ENCODE data around the gene SAMMSON. TPM values are rescaled to one million over a fixed set of nuclear protein-coding genes. Genes with fewer than 3 reads are reported as not detected.

The SAMMSON gene
- total RNA-seq, 4 donors from 2014 or later, result not detected

DNA sequence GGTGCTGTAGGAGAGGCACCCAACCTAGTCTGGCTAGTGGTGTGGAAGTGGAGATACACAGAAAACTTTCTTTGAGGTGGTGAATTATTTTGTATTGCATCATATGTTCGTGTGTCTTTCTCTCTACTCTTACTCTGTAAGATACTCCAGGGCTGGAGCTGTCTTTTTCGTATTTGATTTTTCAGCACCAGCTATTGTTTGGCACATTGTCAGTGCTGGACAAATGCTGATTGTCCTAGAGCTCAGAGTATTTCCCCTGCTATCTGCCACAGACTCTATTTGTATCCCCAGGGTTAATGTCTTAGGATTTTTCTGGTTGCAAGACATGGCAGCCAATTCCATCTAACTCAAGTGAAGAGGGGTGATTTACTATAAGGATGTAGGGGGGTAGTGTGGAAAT, 110.5 kb downstream of the SAMMSON start:
- DNase-seq, result no peak
- no peak overlapping the region for H3K27ac ChIP-seq
- WGBS, 2 donors (ENCODE audit: low coverage in 1 of 2), result 60 to 63% methylated on average over 1 to 2 of the region's 2 CpGs

DNA sequence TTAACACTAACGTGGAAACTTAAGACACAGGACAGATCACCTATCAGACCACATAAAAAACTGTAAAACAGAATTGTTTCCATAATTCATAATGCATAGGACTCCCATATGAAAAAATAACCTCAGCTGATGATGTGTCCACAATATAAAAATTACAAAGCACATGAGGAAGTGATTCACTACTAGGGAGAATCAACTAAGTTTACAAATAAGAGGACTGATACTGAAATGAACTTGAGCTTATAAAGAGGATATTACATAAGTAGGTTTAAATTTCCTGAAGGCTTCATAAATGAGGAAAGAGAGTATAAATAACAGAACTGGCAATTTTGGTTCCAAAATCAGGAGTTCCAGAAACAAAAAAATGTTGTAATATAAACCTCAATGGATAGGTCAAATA, 111.9 kb downstream of the SAMMSON start:
- intact Hi-C loops (cut with DNase I; ENCODE audit: low total_unique reads) (no loop called here), in situ Hi-C loops (cut with MboI; ENCODE audit: low pct_ligation_motif_present in 1 of 4, low pct_unique_long_range_greater_than_20kb in 1 of 4, low sequenced_read_pairs in 3 of 4) (loop anchor here in 3 of 4 donors (25.0 kb wide), 1 partner anchor 251 kb away; no protein-coding TSS in a partner anchor)
- WGBS, 2 donors (ENCODE audit: low coverage in 1 of 2), result 67 to 76% methylated on average over 1 of the region's 1 CpG
- H3K4me3 ChIP-seq, result no peak overlapping the region
- no peaks in the 10 kb centered on the region for H3K9me3 ChIP-seq
- no peak for DNase-seq
- H3K4me1 ChIP-seq, result no peaks in the 10 kb centered on the region
- H3K36me3 ChIP-seq, result no peaks in the 10 kb centered on the region
- H3K27me3 ChIP-seq, result no peaks in the 10 kb centered on the region
- TF ChIP-seq, protein P1, sequence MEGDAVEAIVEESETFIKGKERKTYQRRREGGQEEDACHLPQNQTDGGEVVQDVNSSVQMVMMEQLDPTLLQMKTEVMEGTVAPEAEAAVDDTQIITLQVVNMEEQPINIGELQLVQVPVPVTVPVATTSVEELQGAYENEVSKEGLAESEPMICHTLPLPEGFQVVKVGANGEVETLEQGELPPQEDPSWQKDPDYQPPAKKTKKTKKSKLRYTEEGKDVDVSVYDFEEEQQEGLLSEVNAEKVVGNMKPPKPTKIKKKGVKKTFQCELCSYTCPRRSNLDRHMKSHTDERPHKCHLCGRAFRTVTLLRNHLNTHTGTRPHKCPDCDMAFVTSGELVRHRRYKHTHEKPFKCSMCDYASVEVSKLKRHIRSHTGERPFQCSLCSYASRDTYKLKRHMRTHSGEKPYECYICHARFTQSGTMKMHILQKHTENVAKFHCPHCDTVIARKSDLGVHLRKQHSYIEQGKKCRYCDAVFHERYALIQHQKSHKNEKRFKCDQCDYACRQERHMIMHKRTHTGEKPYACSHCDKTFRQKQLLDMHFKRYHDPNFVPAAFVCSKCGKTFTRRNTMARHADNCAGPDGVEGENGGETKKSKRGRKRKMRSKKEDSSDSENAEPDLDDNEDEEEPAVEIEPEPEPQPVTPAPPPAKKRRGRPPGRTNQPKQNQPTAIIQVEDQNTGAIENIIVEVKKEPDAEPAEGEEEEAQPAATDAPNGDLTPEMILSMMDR (IDR thresholded peaks at IDR 0.05), result no peak
- no peak for TF ChIP-seq EP300 (IDR thresholded peaks at IDR 0.05; ENCODE audit: low read depth)
- no peak for TF ChIP-seq POLR2AphosphoS5 (IDR thresholded peaks at IDR 0.05)
- TF ChIP-seq POLR2A (IDR thresholded peaks at IDR 0.05), result no peak
- no peak overlapping the region for H3K27ac ChIP-seq

More for the DNA sequence above, 110.5 kb downstream of the SAMMSON start:
- no peak overlapping the region for H3K4me3 ChIP-seq
- no peaks in the 10 kb centered on the region for H3K36me3 ChIP-seq
- H3K27me3 ChIP-seq, result no peaks in the 10 kb centered on the region
- TF ChIP-seq EP300 (IDR thresholded peaks at IDR 0.05; ENCODE audit: low read depth) (no peak), POLR2A (IDR thresholded peaks at IDR 0.05) (no peak), POLR2AphosphoS5 (IDR thresholded peaks at IDR 0.05) (no peak)
- TF ChIP-seq, protein P1 (IDR thresholded peaks at IDR 0.05), result no peak
- no peaks in the 10 kb centered on the region for H3K4me1 ChIP-seq
- in situ Hi-C loops (cut with MboI; ENCODE audit: low pct_ligation_motif_present in 1 of 4, low pct_unique_long_range_greater_than_20kb in 1 of 4, low sequenced_read_pairs in 3 of 4) (loop anchor here in 3 of 4 donors (25.0 kb wide), 1 partner anchor 252 kb away; no protein-coding TSS in a partner anchor), intact Hi-C loops (cut with DNase I; ENCODE audit: low total_unique reads) (no loop called here)
- no peaks in the 10 kb centered on the region for H3K9me3 ChIP-seq

DNA sequence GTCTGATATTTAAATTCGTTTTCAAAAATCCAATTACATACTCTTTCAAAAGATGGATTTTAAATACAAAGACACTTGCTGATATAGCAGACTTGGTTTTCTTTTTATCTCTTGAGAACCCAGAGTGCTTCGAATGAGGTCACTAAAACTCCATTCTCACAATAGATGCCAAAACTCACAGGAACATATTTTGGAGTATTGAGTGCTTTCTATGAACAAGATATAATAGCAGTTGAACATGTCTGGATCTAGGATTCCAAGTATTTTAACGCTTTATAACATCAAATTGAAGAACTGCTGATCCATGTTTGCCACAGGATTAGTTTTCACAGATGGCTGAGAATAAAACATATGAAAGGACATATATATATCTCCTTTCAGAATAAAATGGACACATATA, 113.2 kb downstream of the SAMMSON start:
- no peak for DNase-seq
- Histone ChIP-seq H3K4me3 (no peak overlapping the region), H3K27me3 (no peaks in the 10 kb centered on the region), H3K9me3 (no peaks in the 10 kb centered on the region), H3K4me1 (no peaks in the 10 kb centered on the region), H3K36me3 (no peaks in the 10 kb centered on the region), H3K27ac (no peak overlapping the region)
- WGBS, 2 donors (ENCODE audit: low coverage in 1 of 2), result 55 to 62% methylated on average over 3 of the region's 3 CpGs
- in situ Hi-C loops (cut with MboI; ENCODE audit: low pct_ligation_motif_present in 1 of 4, low pct_unique_long_range_greater_than_20kb in 1 of 4, low sequenced_read_pairs in 3 of 4) (loop anchor here in 3 of 4 donors (25.0 kb wide), 1 partner anchor 250 kb away; no protein-coding TSS in a partner anchor), intact Hi-C loops (cut with DNase I; ENCODE audit: low total_unique reads) (no loop called here)
- TF ChIP-seq POLR2A (IDR thresholded peaks at IDR 0.05) (no peak), POLR2AphosphoS5 (IDR thresholded peaks at IDR 0.05) (no peak), EP300 (IDR thresholded peaks at IDR 0.05; ENCODE audit: low read depth) (no peak)
- TF ChIP-seq, protein P1 (IDR thresholded peaks at IDR 0.05), result no peak

DNA sequence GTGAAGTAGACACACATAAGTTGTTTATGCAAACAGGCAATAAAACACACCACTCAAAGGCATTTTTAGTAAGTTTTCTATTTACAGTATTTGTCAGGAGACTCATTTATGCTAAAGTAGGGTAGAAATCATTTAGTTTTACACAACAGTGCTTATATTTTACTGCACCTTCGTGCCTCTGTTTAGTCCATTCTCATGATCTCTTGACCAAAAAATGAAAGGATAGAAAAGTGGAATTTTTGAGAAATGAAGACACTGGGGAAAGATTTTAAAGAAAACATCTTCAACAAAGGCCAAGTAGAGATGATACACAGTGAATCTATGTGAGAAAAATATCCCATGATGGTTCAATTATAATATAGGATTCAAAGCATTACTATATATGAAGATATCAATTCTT, 114.9 kb downstream of the SAMMSON start:
- TF ChIP-seq, protein P1 (IDR thresholded peaks at IDR 0.05), result no peak
- TF ChIP-seq POLR2A (IDR thresholded peaks at IDR 0.05) (no peak), EP300 (IDR thresholded peaks at IDR 0.05; ENCODE audit: low read depth) (no peak), POLR2AphosphoS5 (IDR thresholded peaks at IDR 0.05) (no peak)
- intact Hi-C loops (cut with DNase I; ENCODE audit: low total_unique reads), result no loop called here
- in situ Hi-C loops (cut with MboI; ENCODE audit: low pct_ligation_motif_present in 1 of 4, low pct_unique_long_range_greater_than_20kb in 1 of 4, low sequenced_read_pairs in 3 of 4), result loop anchor here in 3 of 4 donors (25.0 kb wide), 1 partner anchor 248 kb away; no protein-coding TSS in a partner anchor

More for the DNA sequence above, 114.9 kb downstream of the SAMMSON start:
- Histone ChIP-seq H3K27me3 (no peaks in the 10 kb centered on the region), H3K36me3 (no peaks in the 10 kb centered on the region), H3K4me1 (no peaks in the 10 kb centered on the region), H3K27ac (no peak overlapping the region), H3K9me3 (no peaks in the 10 kb centered on the region), H3K4me3 (no peak overlapping the region)
- 22 to 38% methylated on average over 1 of the region's 1 CpG for WGBS, 2 donors (ENCODE audit: low coverage in 1 of 2)
- DNase-seq, result no peak
